ENCODE measurements around the gene SMIM28.

SMIM28 gene

DNA sequence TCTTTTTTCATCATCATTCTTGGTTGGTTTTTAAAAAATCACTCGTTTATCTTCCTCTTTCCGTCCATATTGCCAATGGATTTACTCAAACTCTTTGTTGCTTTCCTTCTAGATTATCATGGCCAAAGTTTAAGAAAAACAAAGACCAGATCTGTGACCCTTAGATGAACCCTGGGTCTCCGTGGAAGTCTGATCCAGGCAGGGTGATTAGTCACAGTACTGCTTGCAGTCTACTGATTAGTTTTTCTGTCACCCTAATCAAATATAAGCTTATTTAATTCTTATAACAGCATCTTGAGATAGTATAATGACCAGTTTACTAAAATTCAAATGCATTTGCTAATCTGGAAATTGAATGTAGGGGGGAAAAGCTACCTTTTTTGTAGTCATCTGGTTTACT lies 6.0 kb upstream of the SMIM28 start:
- H3K4me3 ChIP-seq (ENCODE audit: low read depth, low read length): no peak overlapping the region
- in situ Hi-C loops (cut with HindIII; ENCODE audit: low sequenced_read_pairs): no loop called here
- no peak for TF ChIP-seq CTCF (IDR thresholded peaks at IDR 0.05; ENCODE audit: low read depth, low read length, missing control alignments)
- no peak for DNase-seq (ENCODE audit: low read depth)

- H3K4me3 ChIP-seq (ENCODE audit: low read depth, low read length): no peak overlapping the region
- TF ChIP-seq CTCF (IDR thresholded peaks at IDR 0.05; ENCODE audit: low read depth, low read length, missing control alignments): no peak
- DNase-seq (ENCODE audit: low read depth): no peak
- in situ Hi-C loops (cut with HindIII; ENCODE audit: low sequenced_read_pairs): no loop called here
These were observed 4.8 kb upstream of the SMIM28 start for GRCh38 chr6:138372711-138373463.

GRCh38 chr6:138374230-138374629 lies 3.5 kb upstream of the SMIM28 start:
- H3K4me3 ChIP-seq (ENCODE audit: low read depth, low read length): no peak overlapping the region
- in situ Hi-C loops (cut with HindIII; ENCODE audit: low sequenced_read_pairs): no loop called here
- no peak for TF ChIP-seq CTCF (IDR thresholded peaks at IDR 0.05; ENCODE audit: low read depth, low read length, missing control alignments)
- no peak for DNase-seq (ENCODE audit: low read depth)

DNA sequence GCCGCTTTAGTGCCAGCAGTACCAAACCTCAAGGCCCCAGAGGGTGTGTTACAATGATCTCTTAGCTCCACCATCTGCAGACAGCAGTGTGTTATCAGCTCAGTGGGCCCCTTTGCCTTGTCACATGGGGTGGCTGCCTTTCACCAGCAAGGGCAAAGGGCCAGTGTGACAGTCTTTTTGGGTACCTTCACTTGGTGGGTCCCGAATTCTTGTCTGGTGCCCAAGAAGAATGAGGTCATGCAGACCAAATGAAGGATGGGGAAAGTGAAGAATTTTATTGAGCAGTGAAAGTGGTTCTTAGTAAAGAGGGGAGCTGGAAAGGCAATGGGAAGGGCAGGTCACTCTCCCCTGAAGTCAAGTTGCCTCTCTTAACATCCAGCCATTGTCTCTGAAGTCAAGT lies 2.9 kb upstream of the SMIM28 start:
- in situ Hi-C loops (cut with HindIII; ENCODE audit: low sequenced_read_pairs): no loop called here
- no peak overlapping the region for H3K4me3 ChIP-seq (ENCODE audit: low read depth, low read length)
- TF ChIP-seq CTCF (IDR thresholded peaks at IDR 0.05; ENCODE audit: low read depth, low read length, missing control alignments): no peak
- no peak for DNase-seq (ENCODE audit: low read depth)

GRCh38 chr6:138377042-138377441 lies 663 bp upstream of the SMIM28 start:
- TF ChIP-seq CTCF (IDR thresholded peaks at IDR 0.05; ENCODE audit: low read depth, low read length, missing control alignments): no peak
- in situ Hi-C loops (cut with HindIII; ENCODE audit: low sequenced_read_pairs): no loop called here
- no peak for DNase-seq (ENCODE audit: low read depth)
- no peak overlapping the region for H3K4me3 ChIP-seq (ENCODE audit: low read depth, low read length)

GRCh38 chr6:138378463-138378862 lies 758 bp downstream of the SMIM28 start:
- DNase-seq (ENCODE audit: low read depth): no peak
- in situ Hi-C loops (cut with HindIII; ENCODE audit: low sequenced_read_pairs): no loop called here
- TF ChIP-seq CTCF (IDR thresholded peaks at IDR 0.05; ENCODE audit: low read depth, low read length, missing control alignments): no peak
- no peak overlapping the region for H3K4me3 ChIP-seq (ENCODE audit: low read depth, low read length)
